SHP77 (cell line): ENCODE data around the gene UNC13D.
A peak's percentile ranks its signal among the peaks of the same experiment; 100 is the strongest.
"Not testable (repeated sequence)": the region's sequence is repeated elsewhere in the genome, so short reads cannot be mapped to it uniquely, and the experiment has no call there.

Experiments used
- DNase-seq, 2 experiments: peaks; one replicate each; lab custom pipeline; 2025; lab: John Stamatoyannopoulos, UW

UNC13D gene

GRCh38 chr17:75799402-75799801, 44.8 kb downstream of the UNC13D start:
- DNase-seq = no peak

GRCh38 chr17:75795820-75796607, 48.2 kb downstream of the UNC13D start:
- DNase-seq = no peak

DNA sequence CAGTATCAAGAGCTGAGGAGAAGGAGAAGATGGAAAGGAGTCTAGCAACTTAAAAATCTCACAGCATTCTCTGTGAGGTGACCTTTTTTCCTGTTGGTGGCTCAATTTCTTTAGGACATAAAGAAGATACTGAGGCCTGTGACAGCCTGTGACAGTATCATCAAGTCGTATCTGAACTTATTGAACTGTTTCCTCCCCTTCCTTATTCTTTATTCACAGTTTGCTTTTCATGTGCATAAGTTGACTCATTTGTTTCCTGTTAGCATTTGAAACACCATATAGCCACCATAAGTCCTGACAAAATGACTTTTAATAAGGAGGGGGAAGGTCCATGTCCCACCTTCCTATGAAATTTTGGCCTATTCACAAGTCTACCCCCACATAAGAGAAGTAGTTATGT, 50.7 kb downstream of the UNC13D start:
- DNase-seq = no peak

DNA sequence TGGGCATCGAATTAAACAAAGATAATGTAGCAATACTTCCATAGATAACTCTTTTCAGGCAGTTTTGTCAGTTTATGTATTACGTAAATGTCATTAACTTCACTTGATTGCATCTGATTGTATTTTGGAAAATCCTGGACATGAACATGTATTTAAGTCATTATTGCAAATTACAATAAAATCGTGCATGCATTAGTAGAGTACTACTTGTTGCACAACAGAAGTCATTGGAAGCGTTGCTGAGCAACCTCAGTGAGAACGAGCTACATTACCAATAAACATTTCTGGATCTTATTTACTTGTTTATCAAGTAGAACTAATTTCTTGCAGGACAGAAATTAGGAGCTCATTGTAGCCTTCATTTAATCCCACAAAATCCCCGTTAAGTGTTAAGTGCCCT, 53.0 kb downstream of the UNC13D start:
- DNase-seq = no peak

- peak; percentile 86 to 89 for DNase-seq
These were observed 59.0 kb downstream of the UNC13D start for GRCh38 chr17:75785016-75785890.

GRCh38 chr17:75784473-75785015, 59.7 kb downstream of the UNC13D start, which contains the start of gene UNK:
TSS of gene UNK (plus strand) at chr17:75784806. CDS start at chr17:75784881, 75 bp downstream.
- peak; percentile 99 for DNase-seq

DNA sequence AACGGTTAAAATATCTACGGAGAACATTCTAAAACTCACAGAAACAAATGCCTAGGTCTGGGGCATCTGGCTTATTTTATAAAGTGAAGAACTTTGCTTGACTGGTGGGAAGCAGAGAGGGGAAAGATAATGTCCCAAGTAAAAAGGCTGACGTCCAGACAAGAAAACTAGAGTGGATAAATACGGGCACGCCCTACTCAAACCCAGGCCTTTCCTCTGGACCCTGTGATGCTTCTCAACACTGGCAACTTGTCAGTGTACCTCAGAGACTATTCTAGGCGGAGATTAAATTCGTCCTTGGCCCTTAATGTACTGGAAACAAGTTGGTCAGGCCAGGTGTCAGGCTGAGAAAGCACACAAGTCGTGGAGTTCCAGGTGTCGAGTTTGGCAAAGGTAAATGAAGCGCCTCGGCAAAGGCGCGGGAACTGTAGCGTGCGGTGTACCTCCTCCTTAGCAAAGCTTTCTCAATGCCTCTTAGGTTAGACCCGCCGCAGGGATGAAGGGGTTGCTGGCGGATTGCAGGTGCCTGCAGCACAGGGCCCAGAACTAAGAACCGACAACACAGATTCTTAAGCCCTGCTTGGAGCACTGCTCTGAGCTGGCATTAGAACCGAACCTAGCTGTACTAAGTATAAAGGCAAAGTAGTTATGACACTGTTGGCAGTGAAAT, 60.3 kb downstream of the UNC13D start:
- no peak for DNase-seq

- no peak for DNase-seq
These were observed 61.0 kb downstream of the UNC13D start for GRCh38 chr17:75783069-75783783.

GRCh38 chr17:75779987-75780889, 64.0 kb downstream of the UNC13D start:
- DNase-seq = no peak

- DNase-seq = peak; percentile 100
These were observed 64.8 kb downstream of the UNC13D start for GRCh38 chr17:75779250-75779986.

DNA sequence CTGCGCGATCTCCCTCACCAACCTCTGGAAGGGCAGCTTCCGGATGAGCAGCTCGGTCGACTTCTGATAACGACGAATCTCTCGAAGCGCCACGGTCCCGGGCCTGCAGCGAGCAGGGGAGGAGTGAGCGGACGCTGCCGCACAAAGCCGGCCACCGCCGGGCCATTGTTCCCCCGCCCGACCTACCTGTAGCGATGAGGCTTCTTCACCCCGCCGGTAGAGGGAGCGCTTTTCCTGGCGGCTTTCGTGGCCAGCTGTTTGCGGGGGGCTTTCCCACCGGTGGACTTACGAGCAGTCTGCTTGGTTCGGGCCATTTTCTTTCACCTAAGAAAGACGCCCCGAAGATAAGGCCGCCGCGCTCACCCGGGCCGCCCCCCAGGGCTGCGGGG, 65.3 kb downstream of the UNC13D start:
- DNase-seq = no peak

DNA sequence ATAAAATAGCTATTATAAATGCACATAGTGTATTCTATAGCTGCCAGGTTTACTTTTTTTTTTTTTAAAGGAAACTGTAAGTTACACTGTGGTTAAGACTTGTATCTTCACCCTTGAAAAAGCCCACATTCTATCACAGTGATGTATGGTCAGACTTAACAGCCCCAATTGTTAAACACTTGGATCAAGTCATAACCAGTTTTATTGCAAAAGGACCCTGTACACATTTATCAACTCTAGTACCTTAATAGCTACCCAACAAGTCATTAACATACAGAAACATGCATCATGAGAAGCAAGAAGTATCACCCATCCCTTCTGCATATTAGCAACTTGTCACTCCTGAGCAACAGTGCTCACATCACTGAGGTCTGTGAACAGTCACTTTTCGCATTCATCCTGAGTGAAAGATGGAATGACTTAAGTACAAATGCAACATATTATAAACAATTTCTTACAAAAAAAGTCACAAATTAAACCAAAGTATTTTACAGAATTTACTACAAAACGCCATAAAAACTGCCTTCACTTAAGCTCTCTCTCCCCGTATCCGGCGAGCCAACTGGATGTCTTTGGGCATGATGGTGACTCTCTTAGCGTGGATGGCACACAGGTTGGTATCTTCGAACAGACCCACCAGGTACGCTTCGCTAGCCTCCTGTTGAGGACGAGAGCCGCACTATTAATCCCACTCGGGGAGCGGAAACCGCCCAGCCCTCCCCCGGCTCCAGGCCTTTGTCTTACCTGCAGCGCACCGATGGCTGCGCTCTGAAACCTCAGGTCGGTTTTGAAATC, 65.9 kb downstream of the UNC13D start:
- not testable (repeated sequence) for DNase-seq

DNA sequence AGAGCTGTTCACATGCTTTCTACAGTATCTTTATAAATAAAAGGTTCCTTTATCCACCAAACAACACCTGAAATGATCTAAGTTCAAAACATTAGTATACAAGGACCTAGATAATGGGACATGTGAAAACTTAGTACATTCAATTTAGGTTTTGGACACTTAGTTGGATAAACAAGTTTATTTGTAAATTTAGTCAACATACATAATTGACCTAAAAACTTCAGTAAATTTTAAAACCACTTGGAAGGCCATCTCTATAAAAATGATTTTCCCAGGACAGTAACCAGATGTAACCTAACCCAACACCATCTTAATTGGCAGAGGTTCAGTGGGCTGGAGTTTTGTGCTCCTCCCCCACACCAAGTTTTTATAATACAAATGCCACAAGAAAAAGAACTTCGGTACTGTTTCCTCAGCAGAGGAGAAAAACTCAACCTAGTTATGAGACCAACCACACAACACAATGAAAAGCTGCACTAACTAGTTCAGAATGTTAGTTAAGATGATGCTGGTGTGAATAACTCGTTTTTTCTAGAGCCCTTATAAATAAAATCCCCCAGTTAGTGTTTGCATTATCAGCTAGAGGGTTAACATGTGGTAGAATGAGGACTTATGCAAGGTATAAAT, 66.8 kb downstream of the UNC13D start:
- no peak for DNase-seq
